Measurements from ENCODE around the gene SPP2.

Gene SPP2

DNA sequence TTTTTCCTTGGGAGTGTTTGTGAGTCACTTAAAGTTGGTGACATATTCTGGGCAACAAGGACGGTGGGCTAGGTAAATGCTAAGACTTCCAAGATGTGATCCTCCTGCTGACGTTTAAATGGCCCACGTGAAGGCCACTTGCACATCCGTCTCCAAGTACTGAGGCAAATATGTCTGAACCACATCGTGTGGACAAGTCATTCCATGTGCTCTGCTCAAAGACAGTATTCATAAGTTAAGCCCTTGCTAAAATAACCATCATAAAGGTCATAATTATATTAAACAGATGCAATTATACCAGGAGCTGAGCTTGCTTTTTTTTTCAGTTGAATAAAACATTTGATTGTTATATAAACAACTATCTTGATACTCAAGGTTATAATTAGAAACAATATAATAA, 44.8 kb downstream of the SPP2 start:
- ChIA-PET POLR2A (ENCODE audit: low non-redundant PET) (no interaction called here), CTCF (interaction anchor here (0.6 kb wide), 1 partner anchor 1760 kb away, joined by 3 read pairs; no protein-coding TSS in a partner anchor)
- no peak for DNase-seq (ENCODE audit: low spot score)
- TF ChIP-seq, protein P1, sequence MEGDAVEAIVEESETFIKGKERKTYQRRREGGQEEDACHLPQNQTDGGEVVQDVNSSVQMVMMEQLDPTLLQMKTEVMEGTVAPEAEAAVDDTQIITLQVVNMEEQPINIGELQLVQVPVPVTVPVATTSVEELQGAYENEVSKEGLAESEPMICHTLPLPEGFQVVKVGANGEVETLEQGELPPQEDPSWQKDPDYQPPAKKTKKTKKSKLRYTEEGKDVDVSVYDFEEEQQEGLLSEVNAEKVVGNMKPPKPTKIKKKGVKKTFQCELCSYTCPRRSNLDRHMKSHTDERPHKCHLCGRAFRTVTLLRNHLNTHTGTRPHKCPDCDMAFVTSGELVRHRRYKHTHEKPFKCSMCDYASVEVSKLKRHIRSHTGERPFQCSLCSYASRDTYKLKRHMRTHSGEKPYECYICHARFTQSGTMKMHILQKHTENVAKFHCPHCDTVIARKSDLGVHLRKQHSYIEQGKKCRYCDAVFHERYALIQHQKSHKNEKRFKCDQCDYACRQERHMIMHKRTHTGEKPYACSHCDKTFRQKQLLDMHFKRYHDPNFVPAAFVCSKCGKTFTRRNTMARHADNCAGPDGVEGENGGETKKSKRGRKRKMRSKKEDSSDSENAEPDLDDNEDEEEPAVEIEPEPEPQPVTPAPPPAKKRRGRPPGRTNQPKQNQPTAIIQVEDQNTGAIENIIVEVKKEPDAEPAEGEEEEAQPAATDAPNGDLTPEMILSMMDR (conservative IDR thresholded peaks at IDR 0.05; ENCODE audit: low read depth) = no peak
- no peak overlapping the region for H3K27ac ChIP-seq

DNA sequence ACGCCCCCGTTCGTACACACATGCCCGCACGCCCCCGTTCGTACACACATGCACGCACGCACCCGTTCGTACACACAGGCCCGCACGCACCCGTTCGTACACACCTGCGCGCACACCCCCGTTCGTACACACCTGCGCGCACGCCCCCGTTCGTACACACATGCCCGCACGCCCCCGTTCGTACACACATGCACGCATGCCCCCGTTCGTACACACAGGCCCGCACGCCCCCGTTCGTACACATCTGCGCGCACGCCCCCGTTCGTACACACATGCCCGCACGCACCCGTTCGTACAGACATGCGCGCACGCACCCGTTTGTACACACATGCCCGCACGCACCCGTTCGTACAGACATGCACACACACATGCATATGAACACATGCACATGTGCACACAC, 45.7 kb downstream of the SPP2 start:
- H3K27ac ChIP-seq = no peak overlapping the region
- POLR2A ChIA-PET (ENCODE audit: low non-redundant PET) = no interaction called here
- TF ChIP-seq, protein P1 (conservative IDR thresholded peaks at IDR 0.05; ENCODE audit: low read depth) = no peak
- DNase-seq (ENCODE audit: low spot score) = no peak
- CTCF ChIA-PET = no interaction called here

DNA sequence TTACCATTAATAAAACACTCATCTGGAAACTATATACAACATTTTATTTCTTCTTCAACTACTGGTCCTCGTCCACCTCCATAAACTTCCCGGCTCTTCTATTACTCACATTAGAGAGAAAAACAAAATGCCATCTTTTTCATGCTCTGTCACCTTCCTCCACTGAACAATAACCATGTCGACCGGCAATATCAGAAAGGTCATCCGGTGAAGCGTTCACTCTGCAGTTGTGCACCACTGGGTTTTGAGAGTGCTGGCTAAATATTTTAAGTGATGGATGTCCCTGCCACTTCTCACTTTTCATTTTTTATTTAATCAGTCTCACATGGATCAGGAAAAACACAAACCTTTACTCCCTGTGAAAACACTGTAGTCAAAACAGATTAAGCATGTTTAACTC, 48.2 kb downstream of the SPP2 start:
- no peak overlapping the region for H3K27ac ChIP-seq
- ChIA-PET POLR2A (ENCODE audit: low non-redundant PET) (no interaction called here), CTCF (interaction anchor here (0.6 kb wide), 1 partner anchor 90 kb away, joined by 3 read pairs; no protein-coding TSS in a partner anchor)
- no peak for DNase-seq (ENCODE audit: low spot score)
- TF ChIP-seq, protein P1 (conservative IDR thresholded peaks at IDR 0.05; ENCODE audit: low read depth) = no peak

DNA sequence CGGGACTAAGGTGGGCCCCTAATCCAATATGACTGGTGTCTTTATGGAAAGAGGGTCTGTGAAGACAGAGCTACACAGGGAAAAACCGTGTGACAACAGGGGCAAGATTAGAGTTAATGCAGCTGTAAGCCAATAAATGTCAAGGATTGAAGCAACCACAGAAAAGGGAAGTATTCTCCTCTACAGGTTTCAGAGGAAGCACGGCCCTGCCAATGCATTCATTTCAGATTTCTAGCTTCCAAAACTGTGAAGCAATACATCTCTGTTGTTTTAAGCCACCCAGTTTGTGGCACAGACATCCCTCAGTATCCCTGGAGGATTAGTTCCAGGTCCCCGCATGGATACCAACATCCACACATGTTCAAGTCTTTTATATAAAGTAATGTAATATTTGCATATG, 48.8 kb downstream of the SPP2 start:
- ChIA-PET POLR2A (ENCODE audit: low non-redundant PET) (no interaction called here), CTCF (interaction anchor here (0.6 kb wide), 1 partner anchor 91 kb away, joined by 3 read pairs; no protein-coding TSS in a partner anchor)
- H3K27ac ChIP-seq = no peak overlapping the region
- TF ChIP-seq, protein P1 (conservative IDR thresholded peaks at IDR 0.05; ENCODE audit: low read depth) = no peak
- no peak for DNase-seq (ENCODE audit: low spot score)

DNA sequence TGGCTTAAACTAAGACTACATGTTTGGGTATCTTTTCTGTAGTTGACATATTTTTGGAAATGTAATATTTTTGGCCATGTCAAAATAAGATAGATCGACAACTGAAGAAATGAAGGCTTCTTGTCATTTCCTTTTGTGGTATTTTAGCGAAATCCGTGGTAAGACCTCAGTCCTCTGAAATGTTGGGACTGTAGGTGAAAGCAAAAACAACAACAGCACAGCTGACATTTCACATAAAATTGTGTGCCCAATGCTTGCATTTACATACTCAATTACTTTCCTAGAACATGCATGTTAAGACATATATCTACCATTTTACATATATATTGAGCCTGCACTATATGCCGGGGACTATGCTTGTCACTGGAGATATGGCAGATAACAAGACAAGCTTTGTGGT, 50.2 kb downstream of the SPP2 start:
- CTCF ChIA-PET = no interaction called here
- TF ChIP-seq, protein P1 (conservative IDR thresholded peaks at IDR 0.05; ENCODE audit: low read depth) = no peak
- POLR2A ChIA-PET (ENCODE audit: low non-redundant PET) = no interaction called here
- DNase-seq (ENCODE audit: low spot score) = no peak
- no peak overlapping the region for H3K27ac ChIP-seq

DNA sequence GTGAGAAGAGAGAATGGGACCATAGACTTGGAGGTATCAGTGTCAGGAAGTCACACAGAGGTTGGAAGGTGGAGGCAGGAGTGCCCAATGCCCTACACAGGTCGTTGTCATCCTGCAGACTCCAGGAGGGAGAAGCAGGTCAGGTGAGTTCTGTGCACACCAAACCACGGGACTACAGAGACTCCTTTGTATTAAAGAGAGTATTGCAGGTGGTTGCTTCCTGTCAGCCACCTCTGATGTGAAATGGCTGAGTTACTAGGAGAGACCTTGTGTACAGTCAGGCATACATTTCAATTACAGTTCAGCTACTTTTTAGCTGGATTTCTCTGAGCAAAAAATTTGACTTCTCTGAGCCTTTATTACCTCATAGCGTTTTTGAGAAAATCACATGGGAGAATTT, 51.6 kb downstream of the SPP2 start:
- no peak overlapping the region for H3K27ac ChIP-seq
- TF ChIP-seq, protein P1 (conservative IDR thresholded peaks at IDR 0.05; ENCODE audit: low read depth) = no peak
- ChIA-PET POLR2A (ENCODE audit: low non-redundant PET) (no interaction called here), CTCF (interaction anchor here (0.6 kb wide), 1 partner anchor 727 kb away, joined by 3 read pairs; no protein-coding TSS in a partner anchor)
- no peak for DNase-seq (ENCODE audit: low spot score)
